Measurements from ENCODE around the gene KCNAB1.

The KCNAB1 gene

DNA sequence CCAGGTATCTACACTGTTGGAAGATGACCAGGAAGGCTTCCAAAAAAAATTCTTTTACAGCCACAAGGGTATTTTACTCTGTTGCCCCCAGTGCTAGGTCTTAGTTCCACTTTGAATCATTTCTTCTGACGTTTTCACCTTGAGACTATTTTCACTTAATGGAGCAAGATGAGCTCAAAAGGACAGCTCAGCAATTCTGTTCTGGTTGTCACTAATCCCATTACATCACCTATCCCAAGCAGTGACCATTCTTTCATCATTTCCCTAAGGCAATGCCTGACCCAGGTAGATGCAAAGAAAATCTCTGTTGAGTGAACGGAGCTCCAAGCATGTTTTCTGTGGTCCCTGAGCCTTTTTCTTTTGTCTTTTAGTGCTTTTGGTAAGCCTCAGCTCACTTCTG is 210.0 kb downstream of the KCNAB1 start:
- ATAC-seq: no peak
- TF ChIP-seq PPARA (CRISPR knock-in tag; IDR thresholded peaks at IDR 0.05; ENCODE audit: borderline replicate concordance) (no peak), ARNTL (CRISPR knock-in tag; IDR thresholded peaks at IDR 0.05; ENCODE audit: borderline replicate concordance, low read depth) (no peak), ESRRG (CRISPR knock-in tag; IDR thresholded peaks at IDR 0.05) (no peak), OSR1 (CRISPR knock-in tag; IDR thresholded peaks at IDR 0.05) (no peak), GLIS3 (CRISPR knock-in tag; IDR thresholded peaks at IDR 0.05) (no peak), CSDC2 (CRISPR knock-in tag; IDR thresholded peaks at IDR 0.05) (no peak)

- TF ChIP-seq ISL1 (CRISPR knock-in tag; IDR thresholded peaks at IDR 0.05): no peak
- no peak for TF ChIP-seq ZNF70 (CRISPR knock-in tag; IDR thresholded peaks at IDR 0.05)
- TF ChIP-seq, protein P1, sequence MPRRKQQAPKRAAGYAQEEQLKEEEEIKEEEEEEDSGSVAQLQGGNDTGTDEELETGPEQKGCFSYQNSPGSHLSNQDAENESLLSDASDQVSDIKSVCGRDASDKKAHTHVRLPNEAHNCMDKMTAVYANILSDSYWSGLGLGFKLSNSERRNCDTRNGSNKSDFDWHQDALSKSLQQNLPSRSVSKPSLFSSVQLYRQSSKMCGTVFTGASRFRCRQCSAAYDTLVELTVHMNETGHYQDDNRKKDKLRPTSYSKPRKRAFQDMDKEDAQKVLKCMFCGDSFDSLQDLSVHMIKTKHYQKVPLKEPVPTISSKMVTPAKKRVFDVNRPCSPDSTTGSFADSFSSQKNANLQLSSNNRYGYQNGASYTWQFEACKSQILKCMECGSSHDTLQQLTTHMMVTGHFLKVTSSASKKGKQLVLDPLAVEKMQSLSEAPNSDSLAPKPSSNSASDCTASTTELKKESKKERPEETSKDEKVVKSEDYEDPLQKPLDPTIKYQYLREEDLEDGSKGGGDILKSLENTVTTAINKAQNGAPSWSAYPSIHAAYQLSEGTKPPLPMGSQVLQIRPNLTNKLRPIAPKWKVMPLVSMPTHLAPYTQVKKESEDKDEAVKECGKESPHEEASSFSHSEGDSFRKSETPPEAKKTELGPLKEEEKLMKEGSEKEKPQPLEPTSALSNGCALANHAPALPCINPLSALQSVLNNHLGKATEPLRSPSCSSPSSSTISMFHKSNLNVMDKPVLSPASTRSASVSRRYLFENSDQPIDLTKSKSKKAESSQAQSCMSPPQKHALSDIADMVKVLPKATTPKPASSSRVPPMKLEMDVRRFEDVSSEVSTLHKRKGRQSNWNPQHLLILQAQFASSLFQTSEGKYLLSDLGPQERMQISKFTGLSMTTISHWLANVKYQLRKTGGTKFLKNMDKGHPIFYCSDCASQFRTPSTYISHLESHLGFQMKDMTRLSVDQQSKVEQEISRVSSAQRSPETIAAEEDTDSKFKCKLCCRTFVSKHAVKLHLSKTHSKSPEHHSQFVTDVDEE (CRISPR knock-in tag; IDR thresholded peaks at IDR 0.05): no peak
- TF ChIP-seq, protein P2, sequence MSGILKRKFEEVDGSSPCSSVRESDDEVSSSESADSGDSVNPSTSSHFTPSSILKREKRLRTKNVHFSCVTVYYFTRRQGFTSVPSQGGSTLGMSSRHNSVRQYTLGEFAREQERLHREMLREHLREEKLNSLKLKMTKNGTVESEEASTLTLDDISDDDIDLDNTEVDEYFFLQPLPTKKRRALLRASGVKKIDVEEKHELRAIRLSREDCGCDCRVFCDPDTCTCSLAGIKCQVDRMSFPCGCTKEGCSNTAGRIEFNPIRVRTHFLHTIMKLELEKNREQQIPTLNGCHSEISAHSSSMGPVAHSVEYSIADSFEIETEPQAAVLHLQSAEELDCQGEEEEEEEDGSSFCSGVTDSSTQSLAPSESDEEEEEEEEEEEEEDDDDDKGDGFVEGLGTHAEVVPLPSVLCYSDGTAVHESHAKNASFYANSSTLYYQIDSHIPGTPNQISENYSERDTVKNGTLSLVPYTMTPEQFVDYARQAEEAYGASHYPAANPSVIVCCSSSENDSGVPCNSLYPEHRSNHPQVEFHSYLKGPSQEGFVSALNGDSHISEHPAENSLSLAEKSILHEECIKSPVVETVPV (CRISPR knock-in tag; IDR thresholded peaks at IDR 0.05): no peak
- TF ChIP-seq ZFP30 (CRISPR knock-in tag; IDR thresholded peaks at IDR 0.05): no peak
- no peak for TF ChIP-seq PATZ1 (CRISPR knock-in tag; IDR thresholded peaks at IDR 0.05; ENCODE audit: borderline replicate concordance)
- TF ChIP-seq CREB5 (CRISPR knock-in tag; IDR thresholded peaks at IDR 0.05; ENCODE audit: low read depth): no peak
- ATAC-seq: peak; percentile 42; the same call in 2 of the 3 replicates
These were observed 211.9 kb downstream of the KCNAB1 start for GRCh38 chr3:156332304-156332703.

GRCh38 chr3:156334841-156335545 is 214.6 kb downstream of the KCNAB1 start:
- TF ChIP-seq SNAI2 (CRISPR knock-in tag; IDR thresholded peaks at IDR 0.05) (no peak), ZNF565 (CRISPR knock-in tag; conservative IDR thresholded peaks at IDR 0.05; ENCODE audit: low read depth) (no peak), PPARA (CRISPR knock-in tag; IDR thresholded peaks at IDR 0.05; ENCODE audit: borderline replicate concordance) (no peak), ARNTL (CRISPR knock-in tag; IDR thresholded peaks at IDR 0.05; ENCODE audit: borderline replicate concordance, low read depth) (no peak), OSR1 (CRISPR knock-in tag; IDR thresholded peaks at IDR 0.05) (no peak), POU6F1 (CRISPR knock-in tag; IDR thresholded peaks at IDR 0.05; ENCODE audit: borderline replicate concordance, low read depth) (no peak), GLIS3 (CRISPR knock-in tag; IDR thresholded peaks at IDR 0.05) (no peak), CSDC2 (CRISPR knock-in tag; IDR thresholded peaks at IDR 0.05) (no peak), TOX (CRISPR knock-in tag; IDR thresholded peaks at IDR 0.05; ENCODE audit: borderline replicate concordance) (no peak), RARB (CRISPR knock-in tag; IDR thresholded peaks at IDR 0.05) (no peak), ZC3H10 (CRISPR knock-in tag; IDR thresholded peaks at IDR 0.05) (no peak), ISL1 (CRISPR knock-in tag; IDR thresholded peaks at IDR 0.05) (no peak), PATZ1 (CRISPR knock-in tag; IDR thresholded peaks at IDR 0.05; ENCODE audit: borderline replicate concordance) (no peak), ZNF70 (CRISPR knock-in tag; IDR thresholded peaks at IDR 0.05) (no peak), CREB5 (CRISPR knock-in tag; IDR thresholded peaks at IDR 0.05; ENCODE audit: low read depth) (no peak), BACH2 (CRISPR knock-in tag; IDR thresholded peaks at IDR 0.05; ENCODE audit: borderline replicate concordance) (no peak)
- no peak for ATAC-seq
